NB4 (cell line): ENCODE measurements around the gene PNPLA7.

Experiments
- DNase-seq: peaks from one replicate; pipeline ENCODE4 v3.0.0; 2010; ENCODE audit warnings: low read depth
- H3K4me3 ChIP-seq: one replicate; pipeline ENCODE4 v1.5.1; 2011; ENCODE audit warnings: mild to moderate bottlenecking, low read depth, low read length, moderate library complexity
- CTCF ChIP-seq: IDR thresholded peaks from one replicate; pipeline ENCODE4 v1.5.1; 2012; ENCODE audit warnings: low read depth, low read length
- MYC ChIP-seq: IDR thresholded peaks from 2 replicates; pipeline ENCODE4 v1.6.1; 2011; ENCODE audit warnings: low read depth, low read length
- POLR2A ChIP-seq: IDR thresholded peaks from 2 replicates; pipeline ENCODE4 v1.6.1; 2011; ENCODE audit warnings: mild to moderate bottlenecking; ENCODE audit not compliant: insufficient read length; ENCODE audit errors: extremely low read depth
- TF ChIP-seq, protein P1 (sequence below): IDR thresholded peaks from 2 replicates; pipeline ENCODE4 v1.6.1; 2011; ENCODE audit warnings: low read depth, low read length

Gene PNPLA7

GRCh38 chr9:137499858-137500661, 50.1 kb downstream of the PNPLA7 start:
- no peak overlapping the region for H3K4me3 ChIP-seq
- DNase-seq = no peak
- TF ChIP-seq POLR2A (no peak), MYC (no peak), CTCF (no peak)
- TF ChIP-seq, protein P1, sequence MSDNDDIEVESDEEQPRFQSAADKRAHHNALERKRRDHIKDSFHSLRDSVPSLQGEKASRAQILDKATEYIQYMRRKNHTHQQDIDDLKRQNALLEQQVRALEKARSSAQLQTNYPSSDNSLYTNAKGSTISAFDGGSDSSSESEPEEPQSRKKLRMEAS = no peak

DNA sequence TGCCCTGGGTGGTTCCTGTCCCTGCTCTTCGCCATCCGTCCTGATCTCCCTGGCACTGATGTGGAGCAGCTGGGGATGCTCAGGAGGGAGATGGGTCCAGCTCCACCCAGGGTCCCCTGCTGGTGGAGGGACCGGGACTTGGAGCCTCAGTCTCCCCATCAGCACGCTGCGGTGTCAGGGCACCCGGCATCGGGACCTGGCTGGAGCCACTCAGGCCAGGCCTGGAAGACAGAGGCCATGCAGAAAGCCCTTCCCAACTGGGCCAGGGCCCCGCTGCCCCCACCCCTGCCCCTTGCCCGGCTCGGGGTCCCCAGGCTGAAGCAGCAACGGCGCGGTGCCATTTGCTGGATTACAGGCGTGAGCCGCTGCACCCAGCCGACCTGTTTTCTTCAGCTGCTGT, 50.8 kb downstream of the PNPLA7 start:
- DNase-seq = no peak
- TF ChIP-seq POLR2A = no peak
- no peak for TF ChIP-seq MYC
- no peak for TF ChIP-seq CTCF
- TF ChIP-seq, protein P1 = no peak
- no peak overlapping the region for H3K4me3 ChIP-seq

DNA sequence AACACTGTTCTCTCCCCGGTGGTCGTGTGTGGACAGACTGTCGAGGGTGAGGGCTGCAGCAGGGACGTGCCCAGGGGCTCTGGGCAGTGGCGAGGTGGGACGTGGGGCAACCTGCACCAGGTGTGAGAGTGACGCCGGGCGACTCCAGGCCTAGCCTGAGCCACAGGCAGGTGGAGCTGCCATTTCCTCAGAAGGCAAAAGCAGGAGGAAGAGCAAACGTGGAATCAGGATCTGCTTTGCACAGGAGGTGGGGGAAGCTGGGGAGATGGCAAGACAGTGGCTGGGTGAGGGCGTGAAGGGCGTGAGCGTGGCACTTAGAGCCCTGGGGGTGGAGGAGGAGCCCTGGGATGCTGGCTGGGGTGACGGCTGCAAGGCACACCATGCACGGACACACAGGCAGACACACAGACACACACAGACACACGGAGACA, 51.5 kb downstream of the PNPLA7 start:
- DNase-seq = no peak
- no peak overlapping the region for H3K4me3 ChIP-seq
- no peak for TF ChIP-seq CTCF
- TF ChIP-seq, protein P1 = no peak
- TF ChIP-seq MYC = no peak
- TF ChIP-seq POLR2A = no peak

DNA sequence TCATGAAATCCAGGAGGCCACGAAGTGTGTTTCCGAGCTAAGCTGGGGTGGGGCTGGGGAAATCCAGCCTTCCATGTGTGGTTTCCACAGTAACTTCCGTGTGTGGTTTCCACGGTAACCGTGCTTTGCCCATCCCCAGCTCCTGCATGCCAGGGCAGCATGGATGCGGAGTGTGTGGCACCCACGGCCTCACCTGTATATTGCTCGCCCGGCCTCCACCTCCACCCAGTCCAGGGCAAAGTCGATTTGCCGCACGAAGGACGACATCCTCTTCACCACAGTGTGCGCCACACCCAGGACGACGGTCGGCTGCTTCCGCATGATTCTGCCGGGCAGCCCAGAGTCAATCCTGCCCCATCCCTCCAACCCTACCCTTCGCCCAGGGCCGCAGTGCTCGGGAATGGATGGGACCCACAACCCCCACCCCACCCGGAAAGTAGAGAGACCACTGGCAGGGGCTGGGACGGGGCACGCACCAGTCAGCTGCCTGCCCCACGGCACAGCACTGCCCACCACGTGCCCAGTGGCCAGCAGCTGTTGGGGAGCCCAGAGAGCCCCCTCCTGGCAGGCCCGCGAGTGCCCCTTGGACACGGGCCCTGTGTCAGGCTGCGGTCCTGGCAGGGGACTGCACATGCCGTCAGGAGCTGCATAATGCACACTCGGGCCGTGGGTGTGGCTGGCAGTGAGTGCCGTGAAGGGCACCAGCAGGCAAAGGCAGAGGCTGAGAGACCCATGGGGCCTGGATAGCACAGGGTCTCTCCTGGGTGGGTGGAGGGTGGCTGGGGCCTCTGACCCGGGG, 52.1 kb downstream of the PNPLA7 start:
- H3K4me3 ChIP-seq = no peak overlapping the region
- TF ChIP-seq, protein P1 = no peak
- no peak for TF ChIP-seq POLR2A
- TF ChIP-seq MYC = no peak
- no peak for TF ChIP-seq CTCF
- no peak for DNase-seq

- no peak for TF ChIP-seq CTCF
- TF ChIP-seq, protein P1 = no peak
- TF ChIP-seq POLR2A = no peak
- TF ChIP-seq MYC = no peak
- H3K4me3 ChIP-seq = no peak overlapping the region
Observed at GRCh38 chr9:137496601-137497375, 53.4 kb downstream of the PNPLA7 start.

More at GRCh38 chr9:137496601-137497375, 53.4 kb downstream of the PNPLA7 start:
- DNase-seq = no peak
